Neutrophil (primary cell): ENCODE data around the gene EPS8L1.
A peak's percentile ranks its signal among the peaks of the same experiment; 100 is the strongest.

Source experiments
- H3K27ac ChIP-seq: fragments of 200-600 bp; sonication (generic); 2 replicates; pipeline ENCODE4 v1.5.1; 2016; ENCODE audit warnings: mild to moderate bottlenecking, moderate library complexity
- H3K27me3 ChIP-seq: fragments of 200-600 bp; sonication (generic); 2 replicates; pipeline ENCODE4 v1.6.0; 2016; ENCODE audit warnings: mild to moderate bottlenecking
- H3K36me3 ChIP-seq: fragments of 200-600 bp; sonication (generic); 2 replicates; pipeline ENCODE4 v1.5.1; 2017
- H3K4me1 ChIP-seq, 2 experiments: fragments of 200-600 bp in 1 of 2; sonication (generic) in 1 of 2; 1 replicate in 1 of 2; 2 replicates in 1 of 2; pipeline versions ENCODE4 v1.5.1 to v1.6.1; 2013 to 2016; ENCODE audit warnings: low read depth in 1 of 2, low read length in 1 of 2, mild to moderate bottlenecking in 1 of 2, moderate library complexity in 1 of 2; ENCODE audit not compliant: control insufficient read depth in 1 of 2, insufficient read depth in 1 of 2
- H3K4me3 ChIP-seq, 2 experiments: fragments of 200-600 bp in 1 of 2; sonication (generic) in 1 of 2; 1 replicate in 1 of 2; 2 replicates in 1 of 2; pipeline ENCODE4 v1.5.1; 2013 to 2016; ENCODE audit warnings: low read depth in 1 of 2, low read length in 1 of 2, mild to moderate bottlenecking in 1 of 2, moderate library complexity in 1 of 2
- H3K9me3 ChIP-seq: fragments of 200-600 bp; sonication (generic); 2 replicates; pipeline ENCODE4 v1.5.1; 2016
- CTCF ChIP-seq: fragments of 200-600 bp; sonication (generic); IDR thresholded peaks from 2 replicates; pipeline ENCODE4 v1.5.1; 2016; ENCODE audit warnings: antibody characterized with exemption

EPS8L1 gene

DNA sequence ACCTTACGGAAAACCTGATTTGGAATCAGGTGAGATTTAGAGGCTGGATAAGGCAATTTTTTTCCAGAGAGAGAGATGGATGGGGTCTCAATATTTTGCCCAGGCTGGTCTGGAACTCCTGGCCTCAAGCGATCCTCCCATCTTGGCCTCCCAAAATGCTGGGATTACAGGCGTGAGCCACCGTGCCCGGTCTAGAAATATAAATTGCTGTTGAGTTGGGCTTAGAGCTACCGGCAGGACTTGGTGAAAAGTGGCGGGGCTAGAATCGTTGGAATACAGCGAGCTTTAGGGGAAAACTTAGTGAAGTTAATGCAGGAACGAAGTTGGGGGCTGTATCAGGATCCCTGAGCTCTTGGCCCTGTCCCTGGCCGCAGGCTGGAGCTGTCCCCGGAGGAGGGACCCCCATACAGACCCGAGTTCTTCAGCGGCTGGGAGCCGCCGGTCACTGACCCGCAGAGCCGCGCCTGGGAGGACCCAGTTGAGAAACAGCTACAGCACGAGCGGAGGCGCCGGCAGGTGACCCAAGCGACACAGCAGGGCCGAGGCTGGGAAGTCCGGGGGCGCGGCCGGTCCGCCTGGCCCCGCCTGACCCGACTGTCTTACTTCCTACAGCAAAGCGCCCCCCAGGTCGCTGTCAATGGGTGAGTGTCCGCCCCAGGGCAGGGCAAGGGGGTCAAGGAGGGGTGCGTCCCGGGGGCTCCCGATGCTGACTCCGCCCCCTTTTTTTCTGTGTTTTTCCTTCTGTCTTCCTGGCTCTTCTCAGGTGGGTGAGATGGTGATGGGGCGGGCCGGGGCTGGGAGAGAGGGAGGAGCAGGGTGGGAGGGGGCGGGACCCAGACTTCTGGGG is 7.6 kb downstream of the EPS8L1 start:
- Histone ChIP-seq H3K36me3 (no peaks in the 10 kb centered on the region), H3K4me3 (no peak overlapping the region), H3K27ac (no peak overlapping the region), H3K27me3 (peaks cover 96% of the 10 kb centered on the region), H3K9me3 (peaks cover 6% of the 10 kb centered on the region), H3K4me1 (peaks cover 28 to 39% of the 10 kb centered on the region in 2 experiments)
- TF ChIP-seq CTCF, result no peak

GRCh38 chr19:55084416-55084815 is 8.7 kb downstream of the EPS8L1 start:
- peaks cover 6% of the 10 kb centered on the region for H3K9me3 ChIP-seq
- no peak overlapping the region for H3K4me3 ChIP-seq
- no peak for TF ChIP-seq CTCF
- no peak overlapping the region for H3K27ac ChIP-seq
- H3K27me3 ChIP-seq, result peaks cover 92% of the 10 kb centered on the region
- H3K4me1 ChIP-seq, result peaks cover 28 to 39% of the 10 kb centered on the region in 2 experiments
- H3K36me3 ChIP-seq, result peaks cover 4% of the 10 kb centered on the region

DNA sequence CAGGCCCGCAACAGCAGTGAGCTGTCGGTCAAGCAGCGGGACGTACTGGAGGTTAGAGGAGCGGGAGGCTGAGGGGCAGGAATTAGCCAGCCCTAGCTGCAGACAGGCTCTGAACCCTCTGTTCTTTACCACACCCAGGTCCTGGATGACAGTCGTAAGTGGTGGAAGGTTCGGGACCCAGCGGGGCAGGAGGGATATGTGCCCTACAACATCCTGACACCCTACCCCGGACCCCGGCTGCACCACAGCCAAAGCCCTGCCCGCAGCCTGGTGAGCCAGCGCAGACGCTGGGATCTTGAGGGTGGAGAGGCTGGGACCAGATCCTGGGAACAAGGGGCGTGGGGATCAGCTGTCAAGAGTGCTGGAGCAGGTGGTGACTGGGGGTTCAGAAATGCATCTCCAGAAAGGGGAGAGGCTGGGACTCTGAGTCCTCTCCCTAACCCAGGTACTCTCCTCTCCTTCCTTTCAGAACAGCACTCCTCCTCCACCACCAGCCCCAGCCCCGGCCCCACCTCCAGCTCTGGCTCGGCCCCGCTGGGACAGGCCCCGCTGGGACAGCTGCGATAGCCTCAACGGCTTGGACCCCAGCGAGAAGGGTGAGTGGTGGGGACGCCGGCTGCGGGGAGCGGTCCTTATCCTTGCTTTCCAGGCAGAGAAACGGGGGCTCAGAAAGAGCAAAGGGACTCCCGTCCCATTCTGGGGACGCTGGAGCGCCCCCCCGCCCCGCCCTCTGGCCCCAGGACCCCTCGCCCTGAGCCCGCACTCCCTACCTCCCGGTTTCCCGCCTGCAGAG is 10.4 kb downstream of the EPS8L1 start:
- TF ChIP-seq CTCF, result no peak
- H3K27me3 ChIP-seq, result peaks cover 75% of the 10 kb centered on the region
- H3K4me1 ChIP-seq, result peaks cover 20 to 28% of the 10 kb centered on the region in 2 experiments
- no peak overlapping the region for H3K4me3 ChIP-seq
- peaks cover 6% of the 10 kb centered on the region for H3K9me3 ChIP-seq
- no peak overlapping the region for H3K27ac ChIP-seq
- peaks cover 21% of the 10 kb centered on the region for H3K36me3 ChIP-seq

- peaks cover 67% of the 10 kb centered on the region for H3K27me3 ChIP-seq
- peaks cover 12 to 20% of the 10 kb centered on the region in 2 experiments for H3K4me1 ChIP-seq
- H3K9me3 ChIP-seq, result peaks cover 6% of the 10 kb centered on the region
- TF ChIP-seq CTCF, result no peak
- H3K4me3 ChIP-seq, result peak overlapping the region in 1 of 2 experiments; percentile 9
- peaks cover 30% of the 10 kb centered on the region for H3K36me3 ChIP-seq
- H3K27ac ChIP-seq, result no peak overlapping the region
Measured at GRCh38 chr19:55086730-55087541, 11.3 kb downstream of the EPS8L1 start.

DNA sequence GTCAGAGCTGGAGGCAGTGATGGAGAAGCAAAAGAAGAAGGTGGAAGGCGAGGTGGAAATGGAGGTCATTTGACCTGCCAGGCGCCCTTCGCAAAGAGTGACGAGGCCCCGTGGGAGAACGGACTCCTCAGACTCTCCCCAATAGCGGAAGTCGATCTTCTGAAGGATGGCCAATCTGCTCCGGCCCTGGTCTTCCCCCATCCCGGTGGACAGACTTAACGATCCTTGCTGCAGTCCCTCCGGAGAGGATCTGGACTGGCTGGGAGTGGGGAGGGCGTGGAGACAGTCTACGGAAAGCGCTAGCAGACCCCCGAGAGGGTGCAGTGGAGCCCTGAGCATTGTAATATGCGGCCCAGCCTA is 11.9 kb downstream of the EPS8L1 start:
- no peak overlapping the region for H3K27ac ChIP-seq
- peaks cover 36% of the 10 kb centered on the region for H3K36me3 ChIP-seq
- peaks cover 61% of the 10 kb centered on the region for H3K27me3 ChIP-seq
- TF ChIP-seq CTCF, result no peak
- peaks cover 7 to 14% of the 10 kb centered on the region in 2 experiments for H3K4me1 ChIP-seq
- peaks cover under 1% of the 10 kb centered on the region for H3K9me3 ChIP-seq
- H3K4me3 ChIP-seq, result peak overlapping the region in 1 of 2 experiments; percentile 9
